Measurements from ENCODE around the gene AP1S1.
"Not testable (repeated sequence)": the region's sequence is repeated elsewhere in the genome, so short reads cannot be mapped to it uniquely, and the experiment has no call there.

The AP1S1 gene

GRCh38 chr7:101125989-101126650, 28.2 kb upstream of the AP1S1 start:
- peak; percentile 18 for DNase-seq (ENCODE audit: low spot score)

- DNase-seq (ENCODE audit: low spot score), result peak; percentile 41
These were observed 27.4 kb upstream of the AP1S1 start, which contains the start of gene SERPINE1 for GRCh38 chr7:101126651-101127459. Gene SERPINE1 (plus strand): TSS chr7:101127104. CDS start chr7:101128394, 1,290 bp downstream.

- no peak for DNase-seq (ENCODE audit: low spot score)
These were observed 26.7 kb upstream of the AP1S1 start for GRCh38 chr7:101127460-101128039.

- no peak for DNase-seq (ENCODE audit: low spot score)
These were observed 26.0 kb upstream of the AP1S1 start for GRCh38 chr7:101128040-101128834.

GRCh38 chr7:101129603-101130117, 24.6 kb upstream of the AP1S1 start:
- DNase-seq (ENCODE audit: low spot score), result no peak

- DNase-seq (ENCODE audit: low spot score), result not testable (repeated sequence)
These were observed 21.4 kb upstream of the AP1S1 start for GRCh38 chr7:101132626-101133600.

- DNase-seq (ENCODE audit: low spot score), result no peak
These were observed 20.5 kb upstream of the AP1S1 start for GRCh38 chr7:101133621-101134398.

GRCh38 chr7:101134399-101134980, 19.8 kb upstream of the AP1S1 start:
- DNase-seq (ENCODE audit: low spot score), result no peak

- DNase-seq (ENCODE audit: low spot score), result no peak
These were observed 16.5 kb upstream of the AP1S1 start for GRCh38 chr7:101137651-101138212.

- peak; percentile 33 for DNase-seq (ENCODE audit: low spot score)
These were observed 15.9 kb upstream of the AP1S1 start for GRCh38 chr7:101138213-101138870.

GRCh38 chr7:101140339-101140699, 14.0 kb upstream of the AP1S1 start:
- DNase-seq (ENCODE audit: low spot score), result no peak

- no peak for DNase-seq (ENCODE audit: low spot score)
These were observed 13.4 kb upstream of the AP1S1 start for GRCh38 chr7:101140746-101141382.

- no peak for DNase-seq (ENCODE audit: low spot score)
These were observed 2.2 kb upstream of the AP1S1 start for GRCh38 chr7:101151908-101152651.

GRCh38 chr7:101154693-101155102, 422 bp downstream of the AP1S1 start:
- no peak for DNase-seq (ENCODE audit: low spot score)

GRCh38 chr7:101155303-101155702, 1.0 kb downstream of the AP1S1 start:
- no peak for DNase-seq (ENCODE audit: low spot score)

GRCh38 chr7:101156277-101156676, 2.0 kb downstream of the AP1S1 start:
- no peak for DNase-seq (ENCODE audit: low spot score)

GRCh38 chr7:101156866-101157589, 2.8 kb downstream of the AP1S1 start:
- no peak for DNase-seq (ENCODE audit: low spot score)

All from germinal center (tissue), 1 donor.